Measurements from ENCODE around the gene USE1. TPM values are rescaled to one million over a fixed set of nuclear protein-coding genes. Genes with fewer than 3 reads are reported as not detected.

USE1 gene
- total and polyA plus RNA-seq, 2 of the 4 experiments (the other 2 are of a cell fraction), result 17.2 to 24.2 TPM

Other genes with a start within 250 kb of the USE1 start
- gene CPAMD8, start 188.5 kb upstream of the USE1 start, total RNA-seq (2012; rRNA removed), result 0.28 and 0.36 TPM in 2 replicates
- gene CPAMD8, start 188.5 kb upstream of the USE1 start, polyA plus RNA-seq (2012; rRNA removed), result 0.63 and 0.79 TPM in 2 replicates
- gene HAUS8, start 139.9 kb upstream of the USE1 start, total RNA-seq (2012; rRNA removed), result 3.4 and 3.9 TPM in 2 replicates
- 12.8 and 14.2 TPM in 2 replicates for gene HAUS8, start 139.9 kb upstream of the USE1 start, polyA plus RNA-seq (2012; rRNA removed)
- 59.7 and 61.8 TPM in 2 replicates for gene MYO9B, start 139.6 kb upstream of the USE1 start, total RNA-seq (2012; rRNA removed)
- gene MYO9B, start 139.6 kb upstream of the USE1 start, polyA plus RNA-seq (2012; rRNA removed), result 77.8 and 91.3 TPM in 2 replicates
- 0.83 and 1.1 TPM in 2 replicates for gene OCEL1, start 10.9 kb downstream of the USE1 start, total RNA-seq (2012; rRNA removed)
- 5.7 and 7.2 TPM in 2 replicates for gene OCEL1, start 10.9 kb downstream of the USE1 start, polyA plus RNA-seq (2012; rRNA removed)
- gene NR2F6, start 30.6 kb downstream of the USE1 start, total RNA-seq (2012; rRNA removed), result 8.4 and 10.0 TPM in 2 replicates
- gene NR2F6, start 30.6 kb downstream of the USE1 start, polyA plus RNA-seq (2012; rRNA removed), result 20.5 and 28.5 TPM in 2 replicates
- not detected in 2 replicates for gene USHBP1, start 49.4 kb downstream of the USE1 start, total RNA-seq (2012; rRNA removed)
- not detected in 2 replicates for gene USHBP1, start 49.4 kb downstream of the USE1 start, polyA plus RNA-seq (2012; rRNA removed)
- 76.7 and 101 TPM in 2 replicates for gene BABAM1, start 52.1 kb downstream of the USE1 start, total RNA-seq (2012; rRNA removed)
- gene BABAM1, start 52.1 kb downstream of the USE1 start, polyA plus RNA-seq (2012; rRNA removed), result 95.1 and 106 TPM in 2 replicates
- under 0.01 and 0.28 TPM in 2 replicates for gene ANKLE1, start 66.5 kb downstream of the USE1 start, total RNA-seq (2012; rRNA removed)
- gene ANKLE1, start 66.5 kb downstream of the USE1 start, polyA plus RNA-seq (2012; rRNA removed), result 0.87 and 1.0 TPM in 2 replicates
- 3.6 and 3.9 TPM in 2 replicates for gene ABHD8, start 88.1 kb downstream of the USE1 start, total RNA-seq (2012; rRNA removed)
- 10.2 and 11.4 TPM in 2 replicates for gene ABHD8, start 88.1 kb downstream of the USE1 start, polyA plus RNA-seq (2012; rRNA removed)
- 7.3 and 17.2 TPM in 2 replicates for gene MRPL34, start 90.5 kb downstream of the USE1 start, total RNA-seq (2012; rRNA removed)
- gene MRPL34, start 90.5 kb downstream of the USE1 start, polyA plus RNA-seq (2012; rRNA removed), result 31.7 and 37.0 TPM in 2 replicates
- gene DDA1, start 94.2 kb downstream of the USE1 start, total RNA-seq (2012; rRNA removed), result 33.7 and 35.0 TPM in 2 replicates
- 87.2 and 113 TPM in 2 replicates for gene DDA1, start 94.2 kb downstream of the USE1 start, polyA plus RNA-seq (2012; rRNA removed)
- gene ANO8, start 119.5 kb downstream of the USE1 start, total RNA-seq (2012; rRNA removed), result 1.6 and 1.7 TPM in 2 replicates
- 5.3 and 5.6 TPM in 2 replicates for gene ANO8, start 119.5 kb downstream of the USE1 start, polyA plus RNA-seq (2012; rRNA removed)
- 4.3 and 4.7 TPM in 2 replicates for gene GTPBP3, start 122.2 kb downstream of the USE1 start, total RNA-seq (2012; rRNA removed)
- gene GTPBP3, start 122.2 kb downstream of the USE1 start, polyA plus RNA-seq (2012; rRNA removed), result 14.6 and 15.1 TPM in 2 replicates
- not detected in 2 replicates for gene PLVAP, start 162.0 kb downstream of the USE1 start, total RNA-seq (2012; rRNA removed)
- not detected in 2 replicates for gene PLVAP, start 162.0 kb downstream of the USE1 start, polyA plus RNA-seq (2012; rRNA removed)
- gene CCDC194, start 178.8 kb downstream of the USE1 start, total RNA-seq (2012; rRNA removed), result not detected in 2 replicates
- gene CCDC194, start 178.8 kb downstream of the USE1 start, polyA plus RNA-seq (2012; rRNA removed), result not detected in 2 replicates
- 0.18 and 0.28 TPM in 2 replicates for gene BST2, start 190.3 kb downstream of the USE1 start, total RNA-seq (2012; rRNA removed)
- gene BST2, start 190.3 kb downstream of the USE1 start, polyA plus RNA-seq (2012; rRNA removed), result 0.67 and 0.92 TPM in 2 replicates
- 13.8 and 13.9 TPM in 2 replicates for gene MVB12A, start 204.7 kb downstream of the USE1 start, total RNA-seq (2012; rRNA removed)
- gene MVB12A, start 204.7 kb downstream of the USE1 start, polyA plus RNA-seq (2012; rRNA removed), result 43.9 and 44.3 TPM in 2 replicates
- gene TMEM221, start 233.3 kb downstream of the USE1 start, total RNA-seq (2012; rRNA removed), result not detected in 2 replicates
- gene TMEM221, start 233.3 kb downstream of the USE1 start, polyA plus RNA-seq (2012; rRNA removed), result 0.06 and 0.12 TPM in 2 replicates
- not detected in 2 replicates for gene NXNL1, start 245.6 kb downstream of the USE1 start, total RNA-seq (2012; rRNA removed)
- gene NXNL1, start 245.6 kb downstream of the USE1 start, polyA plus RNA-seq (2012; rRNA removed), result not detected in 2 replicates

Measured in IMR-90 (cell line).